Uterus (tissue), 4 donors: ENCODE data around the gene CALML6. TPM values are rescaled to one million over a fixed set of nuclear protein-coding genes. Genes with fewer than 3 reads are reported as not detected.

Experiments used
- DNase-seq, 2 donors: peaks; one replicate each; pipeline ENCODE4 v3.0.0-alpha.2; 2019 to 2020
- H3K27ac ChIP-seq, 2 donors: fragments of 200-600 bp; sonication (generic); 1 replicate in 1 of 2; 2 replicates in 1 of 2; pipeline ENCODE4 v1.5.1; 2016 to 2018
- H3K27me3 ChIP-seq, 2 donors: fragments of 200-600 bp; sonication (generic); one replicate each; pipeline ENCODE4 v1.5.1; 2018 to 2019; ENCODE audit warnings: control low read depth in 1 of 2
- H3K36me3 ChIP-seq, 2 donors: fragments of 200-600 bp; sonication (generic); one replicate each; pipeline ENCODE4 v1.5.1; 2019; ENCODE audit warnings: control low read depth in 1 of 2
- H3K4me1 ChIP-seq, 2 donors: fragments of 200-600 bp; sonication (generic); one replicate each; pipeline ENCODE4 v1.5.1; 2018 to 2019; ENCODE audit warnings: control low read depth in 1 of 2
- H3K4me3 ChIP-seq, 2 donors: fragments of 200-600 bp; sonication (generic); 1 replicate in 1 of 2; 2 replicates in 1 of 2; pipeline ENCODE4 v1.5.1; 2018 to 2019; ENCODE audit warnings: mild to moderate bottlenecking in 1 of 2
- H3K9me3 ChIP-seq, 2 donors: fragments of 200-600 bp; sonication (generic); one replicate each; pipeline ENCODE4 v1.5.1; 2019; ENCODE audit warnings: control low read depth in 1 of 2
- POLR2A ChIP-seq, 2 donors: fragments of 450-650 bp; IDR thresholded peaks; one replicate each; pipeline ENCODE4 v1.6.1; 2016; ENCODE audit warnings: antibody characterized with exemption in 2 of 2, mild to moderate bottlenecking in 1 of 2, moderate library complexity in 1 of 2
- intact Hi-C: fragments of 100-400 bp; cut with DNase I; formaldehyde crosslinking; loops from one replicate; pipeline ENCODE4 v1.15.1; 2023; ENCODE audit warnings: low total_unique reads
- total RNA-seq, 4 donors: library from RNA; depleted of rRNA in 3 of 4; stranded (reverse); fragments of >200 nt in 3 of 4; gene quantifications; one replicate each; pipeline versions ENCODE4 v1.1.0 to v1.2.4, GENCODE V29; 2014 to 2023
- TF ChIP-seq, protein P1 (sequence below), 4 experiments: fragments of 200-600 bp in 2 of 4; fragments of 450-650 bp in 2 of 4; sonication (generic) in 2 of 4; IDR thresholded peaks; one replicate each; pipeline ENCODE4 v1.5.1; 2016 to 2019; ENCODE audit warnings: antibody characterized with exemption in 4 of 4, mild to moderate bottlenecking in 2 of 4, moderate library complexity in 1 of 4
- donor health status: DM: yes; HTN: yes; CAD: no.

The CALML6 gene
- total RNA-seq, 4 donors from 2014 or later = 0.58 TPM; not detected in 3

GRCh38 chr1:1907098-1907736 lies 7.8 kb upstream of the CALML6 start:
- Histone ChIP-seq H3K4me1 (peaks cover 0 to 9% of the 10 kb centered on the region in 2 donors), H3K27me3 (no peaks in the 10 kb centered on the region), H3K27ac (no peak overlapping the region), H3K36me3 (no peaks in the 10 kb centered on the region), H3K9me3 (no peaks in the 10 kb centered on the region), H3K4me3 (no peak overlapping the region)
- intact Hi-C loops = no loop called here
- TF ChIP-seq, protein P1, sequence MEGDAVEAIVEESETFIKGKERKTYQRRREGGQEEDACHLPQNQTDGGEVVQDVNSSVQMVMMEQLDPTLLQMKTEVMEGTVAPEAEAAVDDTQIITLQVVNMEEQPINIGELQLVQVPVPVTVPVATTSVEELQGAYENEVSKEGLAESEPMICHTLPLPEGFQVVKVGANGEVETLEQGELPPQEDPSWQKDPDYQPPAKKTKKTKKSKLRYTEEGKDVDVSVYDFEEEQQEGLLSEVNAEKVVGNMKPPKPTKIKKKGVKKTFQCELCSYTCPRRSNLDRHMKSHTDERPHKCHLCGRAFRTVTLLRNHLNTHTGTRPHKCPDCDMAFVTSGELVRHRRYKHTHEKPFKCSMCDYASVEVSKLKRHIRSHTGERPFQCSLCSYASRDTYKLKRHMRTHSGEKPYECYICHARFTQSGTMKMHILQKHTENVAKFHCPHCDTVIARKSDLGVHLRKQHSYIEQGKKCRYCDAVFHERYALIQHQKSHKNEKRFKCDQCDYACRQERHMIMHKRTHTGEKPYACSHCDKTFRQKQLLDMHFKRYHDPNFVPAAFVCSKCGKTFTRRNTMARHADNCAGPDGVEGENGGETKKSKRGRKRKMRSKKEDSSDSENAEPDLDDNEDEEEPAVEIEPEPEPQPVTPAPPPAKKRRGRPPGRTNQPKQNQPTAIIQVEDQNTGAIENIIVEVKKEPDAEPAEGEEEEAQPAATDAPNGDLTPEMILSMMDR (IDR thresholded peaks at IDR 0.05) = no peak
- no peak for TF ChIP-seq POLR2A (IDR thresholded peaks at IDR 0.05)
- DNase-seq = no peak

GRCh38 chr1:1908506-1908791 lies 6.6 kb upstream of the CALML6 start:
- Histone ChIP-seq H3K4me3 (peak overlapping the region; percentile 44 to 84), H3K27ac (peak overlapping the region; percentile 89 to 93), H3K4me1 (peaks cover 0 to 9% of the 10 kb centered on the region in 2 donors), H3K9me3 (no peaks in the 10 kb centered on the region), H3K36me3 (no peaks in the 10 kb centered on the region), H3K27me3 (no peaks in the 10 kb centered on the region)
- TF ChIP-seq, protein P1 (IDR thresholded peaks at IDR 0.05) = no peak
- no peak for TF ChIP-seq POLR2A (IDR thresholded peaks at IDR 0.05)
- DNase-seq = no peak
- intact Hi-C loops = no loop called here

DNA sequence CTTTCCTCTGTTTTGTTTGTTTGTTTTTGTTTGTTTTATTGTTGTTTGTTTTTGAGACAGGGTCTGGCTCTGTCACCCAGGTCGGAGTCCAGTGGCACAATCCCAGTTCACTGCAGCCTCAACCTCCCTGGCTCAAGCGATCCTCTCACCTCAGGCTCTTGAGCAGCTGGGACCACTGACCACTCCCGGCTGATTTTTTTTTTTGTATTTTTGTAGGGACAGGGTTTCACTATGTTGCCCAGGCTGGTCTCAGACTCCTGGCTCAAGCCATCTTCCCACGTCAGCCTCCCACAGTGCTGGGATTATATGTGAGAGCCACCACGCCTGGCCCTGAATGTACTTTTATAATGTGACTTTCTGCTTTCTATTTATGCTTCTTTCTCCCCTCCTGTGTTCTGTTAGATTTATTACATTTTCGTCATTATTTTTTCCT lies 5.0 kb upstream of the CALML6 start:
- peaks cover 0 to 9% of the 10 kb centered on the region in 2 donors for H3K4me1 ChIP-seq
- no peak overlapping the region for H3K4me3 ChIP-seq
- TF ChIP-seq, protein P1 (IDR thresholded peaks at IDR 0.05) = no peak
- no peaks in the 10 kb centered on the region for H3K27me3 ChIP-seq
- peak overlapping the region; percentile 57 to 82 for H3K27ac ChIP-seq
- intact Hi-C loops = no loop called here
- DNase-seq = no peak
- no peaks in the 10 kb centered on the region for H3K36me3 ChIP-seq
- no peaks in the 10 kb centered on the region for H3K9me3 ChIP-seq

DNA sequence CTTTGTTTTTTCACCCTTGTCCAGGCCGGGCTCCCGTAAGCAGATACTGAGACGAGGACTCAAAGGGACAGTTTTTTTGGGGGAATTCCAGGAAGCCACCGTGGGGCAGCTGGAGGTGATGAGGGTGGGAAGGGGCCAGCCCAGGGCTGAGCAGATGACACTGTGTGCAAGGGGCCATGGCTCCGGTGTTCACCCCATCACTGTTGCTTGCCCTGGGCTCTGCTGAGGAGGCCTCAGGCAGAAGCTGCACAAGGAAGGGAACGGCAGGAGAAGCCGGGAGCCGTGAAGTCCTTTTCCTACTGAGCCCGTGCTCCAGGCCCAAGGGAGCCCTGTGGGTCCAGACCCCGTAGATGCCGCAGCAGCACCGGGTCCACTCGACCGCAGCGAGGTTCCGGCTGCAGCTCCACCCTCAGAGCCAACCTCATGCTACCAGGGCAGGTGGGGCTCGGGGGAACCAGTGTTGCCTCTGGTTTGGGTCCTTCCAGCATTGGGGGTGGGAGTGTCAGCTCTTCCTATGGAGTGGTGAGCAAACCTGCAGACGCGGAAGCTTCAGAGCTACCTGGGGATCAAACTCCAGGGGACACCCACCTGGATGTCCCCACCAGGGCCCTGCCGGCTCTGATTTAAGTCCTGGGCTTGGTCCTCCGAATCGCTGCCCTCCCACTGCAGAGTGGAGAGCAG lies 4.3 kb upstream of the CALML6 start:
- no peak for DNase-seq
- peaks cover 0 to 9% of the 10 kb centered on the region in 2 donors for H3K4me1 ChIP-seq
- H3K9me3 ChIP-seq = no peaks in the 10 kb centered on the region
- H3K4me3 ChIP-seq = no peak overlapping the region
- H3K36me3 ChIP-seq = no peaks in the 10 kb centered on the region
- intact Hi-C loops = no loop called here
- no peak overlapping the region for H3K27ac ChIP-seq
- TF ChIP-seq, protein P1 (IDR thresholded peaks at IDR 0.05) = no peak
- TF ChIP-seq POLR2A (IDR thresholded peaks at IDR 0.05) = no peak
- no peaks in the 10 kb centered on the region for H3K27me3 ChIP-seq

DNA sequence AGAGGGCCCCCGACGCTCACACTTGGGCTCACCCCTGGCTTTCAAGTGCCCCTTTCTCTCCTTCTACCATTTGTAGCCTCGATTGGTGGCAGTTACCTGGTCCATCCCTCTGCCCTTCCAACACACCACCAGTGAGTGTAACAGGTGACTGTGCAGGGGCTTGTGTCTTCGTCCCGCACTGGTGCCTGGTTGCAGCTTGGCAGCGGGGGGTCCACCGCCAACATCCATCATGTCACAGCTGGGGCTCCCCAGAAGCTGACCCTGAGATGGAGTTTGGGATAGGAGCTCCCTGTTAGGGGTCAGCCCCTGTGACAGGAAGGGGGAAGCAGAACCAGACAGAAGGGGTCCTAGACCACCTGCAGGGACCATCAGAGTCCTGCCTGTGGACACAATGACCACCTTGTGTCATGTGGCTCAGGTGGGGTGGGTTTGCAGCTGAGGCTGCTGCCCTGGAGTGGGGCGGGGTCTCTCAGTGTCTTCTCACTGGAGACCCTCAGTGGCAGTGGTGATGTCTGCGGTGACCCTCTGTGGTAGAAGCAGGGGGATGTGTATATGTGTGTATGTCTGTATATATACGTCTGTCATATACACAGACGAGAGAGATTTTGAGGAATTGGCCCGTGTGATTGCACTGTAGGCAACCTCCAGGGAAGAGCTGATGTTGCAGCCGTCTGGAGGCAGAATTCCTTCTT lies 3.6 kb upstream of the CALML6 start:
- H3K36me3 ChIP-seq = no peaks in the 10 kb centered on the region
- H3K27ac ChIP-seq = no peak overlapping the region
- no peaks in the 10 kb centered on the region for H3K9me3 ChIP-seq
- peak in 1 of 2 donors; percentile 15 for DNase-seq
- H3K4me1 ChIP-seq = peaks cover 0 to 9% of the 10 kb centered on the region in 2 donors
- no peak for TF ChIP-seq POLR2A (IDR thresholded peaks at IDR 0.05)
- TF ChIP-seq, protein P1 (IDR thresholded peaks at IDR 0.05) = no peak
- intact Hi-C loops = no loop called here
- H3K4me3 ChIP-seq = no peak overlapping the region
- no peaks in the 10 kb centered on the region for H3K27me3 ChIP-seq
